ENCODE results near the gene SSNA1. TPM values are rescaled to one million over a fixed set of nuclear protein-coding genes. Genes with fewer than 3 reads are reported as not detected.
A peak's percentile ranks its signal among the peaks of the same experiment; 100 is the strongest.
"Not testable (repeated sequence)": the region's sequence is repeated elsewhere in the genome, so short reads cannot be mapped to it uniquely, and the experiment has no call there.

The SSNA1 gene
- total RNA-seq, 3 donors from 2014 or later = 75.0 to 92.8 (median 82.7) TPM

GRCh38 chr9:137236936-137237421 lies 48.5 kb downstream of the SSNA1 start:
- TF ChIP-seq CTCF (IDR thresholded peaks at IDR 0.05) (no peak), POLR2A (IDR thresholded peaks at IDR 0.05) (no peak), POLR2AphosphoS5 (IDR thresholded peaks at IDR 0.05) (no peak)
- Histone ChIP-seq H3K27me3 (peaks cover 23 to 40% of the 10 kb centered on the region in 2 donors), H3K4me1 (peaks cover 0 to 21% of the 10 kb centered on the region in 2 donors), H3K27ac (peak overlapping the region; percentile 80), H3K4me3 (peak overlapping the region in 2 of 3 donors; percentile 11 to 46), H3K36me3 (no peaks in the 10 kb centered on the region), H3K9me3 (no peaks in the 10 kb centered on the region)
- intact Hi-C loops (cut with DNase I; ENCODE audit: low total_unique reads) = loop anchor here (10.0 kb wide), 1 partner anchor 122 kb away; the partner anchor contains the start of gene DPP7
- no peak for DNase-seq (ENCODE audit: low spot score in 2 of 2)

- Histone ChIP-seq H3K27ac (peak overlapping the region; percentile 80), H3K4me3 (no peak overlapping the region), H3K36me3 (no peaks in the 10 kb centered on the region), H3K9me3 (no peaks in the 10 kb centered on the region), H3K27me3 (peaks cover 18 to 30% of the 10 kb centered on the region in 2 donors), H3K4me1 (peaks cover 5 to 28% of the 10 kb centered on the region in 2 donors)
- DNase-seq (ENCODE audit: low spot score in 2 of 2) = peak; percentile 50 to 80
- intact Hi-C loops (cut with DNase I; ENCODE audit: low total_unique reads) = loop anchor here (10.0 kb wide), 1 partner anchor 123 kb away; the partner anchor contains the start of gene DPP7
- no peak for TF ChIP-seq CTCF (IDR thresholded peaks at IDR 0.05)
- TF ChIP-seq POLR2AphosphoS5 (IDR thresholded peaks at IDR 0.05) = no peak
- no peak for TF ChIP-seq POLR2A (IDR thresholded peaks at IDR 0.05)
Measured at GRCh38 chr9:137237759-137238726, 49.6 kb downstream of the SSNA1 start.

GRCh38 chr9:137239541-137240200 lies 51.2 kb downstream of the SSNA1 start:
- not testable (repeated sequence) for H3K36me3 ChIP-seq; DNase-seq (ENCODE audit: low spot score in 2 of 2); H3K9me3 ChIP-seq
- H3K4me1 ChIP-seq = peaks cover 5 to 28% of the 10 kb centered on the region in 2 donors
- intact Hi-C loops (cut with DNase I; ENCODE audit: low total_unique reads) = loop anchor here (10.0 kb wide), 1 partner anchor 125 kb away; the partner anchor contains the start of gene DPP7
- H3K4me3 ChIP-seq = peak overlapping the region; percentile 65 to 98 (median 71)
- H3K27me3 ChIP-seq = peaks cover 6 to 13% of the 10 kb centered on the region in 2 donors
- peak overlapping the region; percentile 91 to 97 for H3K27ac ChIP-seq

Other genes with a start within 250 kb of the SSNA1 start
- gene FBXW5, start 243.9 kb upstream of the SSNA1 start, total RNA-seq = 100 to 1,000 TPM; 103 to 183 (median 126) TPM
- gene C8G, start 243.4 kb upstream of the SSNA1 start, total RNA-seq = not detected
- gene LCN12, start 236.4 kb upstream of the SSNA1 start, total RNA-seq = 1 to 10 TPM in 2 of 3 donors, not detected in 1; 1.8 to 5.6 TPM
- gene PTGDS, start 211.2 kb upstream of the SSNA1 start, total RNA-seq = 10 to 100 TPM; 46.7 to 72.6 (median 48.2) TPM
- under 1 TPM in 2 of 3 donors, not detected in 1; 0.16 to 0.29 TPM for gene LCNL1, start 205.7 kb upstream of the SSNA1 start, total RNA-seq
- gene PAXX, start 196.3 kb upstream of the SSNA1 start, total RNA-seq = 10 to 100 TPM; 24.6 to 66.2 (median 49.2) TPM
- gene CLIC3, start 192.1 kb upstream of the SSNA1 start, total RNA-seq = 1 to 10 TPM in 1 of 3 donors, under 1 TPM in 1, not detected in 1; 0.32 to 3.5 TPM
- 10 to 100 TPM; 17.0 to 30.6 (median 18.9) TPM for gene ABCA2, start 160.4 kb upstream of the SSNA1 start, total RNA-seq
- not detected for gene FUT7, start 156.6 kb upstream of the SSNA1 start, total RNA-seq
- gene NPDC1, start 142.5 kb upstream of the SSNA1 start, total RNA-seq = 10 to 100 TPM; 21.9 to 63.9 (median 63.1) TPM
- 1 to 10 TPM in 2 of 3 donors, under 1 TPM in 1; 0.16 to 6.7 (median 3.6) TPM for gene ENTPD2, start 134.6 kb upstream of the SSNA1 start, total RNA-seq
- 1 to 10 TPM in 2 of 3 donors, under 1 TPM in 1; 0.96 to 2.9 (median 2.8) TPM for gene SAPCD2, start 118.1 kb upstream of the SSNA1 start, total RNA-seq
- 10 to 100 TPM in 1 of 3 donors, 1 to 10 TPM in 2; 6.7 to 12.0 (median 6.9) TPM for gene UAP1L1, start 111.2 kb upstream of the SSNA1 start, total RNA-seq
- gene MAN1B1, start 101.7 kb upstream of the SSNA1 start, total RNA-seq = 10 to 100 TPM; 50.1 to 62.8 (median 50.8) TPM
- 100 to 1,000 TPM; 115 to 137 (median 132) TPM for gene DPP7, start 73.9 kb upstream of the SSNA1 start, total RNA-seq
- gene GRIN1, start 49.5 kb upstream of the SSNA1 start, total RNA-seq = 1 to 10 TPM in 2 of 3 donors, not detected in 1; 1.3 to 1.9 TPM
- 1 to 10 TPM in 2 of 3 donors, not detected in 1; 7.8 to 9.2 TPM for gene LRRC26, start 18.6 kb upstream of the SSNA1 start, total RNA-seq
- not detected for gene TMEM210, start 16.6 kb upstream of the SSNA1 start, total RNA-seq
- 10 to 100 TPM; 32.0 to 35.7 (median 32.9) TPM for gene ANAPC2, start 116 bp upstream of the SSNA1 start, total RNA-seq
- gene TPRN, start 12.1 kb downstream of the SSNA1 start, total RNA-seq = 1 to 10 TPM; 4.0 to 9.2 (median 8.5) TPM
- 10 to 100 TPM; 26.5 to 36.6 (median 26.6) TPM for gene TMEM203, start 17.0 kb downstream of the SSNA1 start, total RNA-seq
- gene NDOR1, start 17.0 kb downstream of the SSNA1 start, total RNA-seq = 1 to 10 TPM; 4.6 to 9.5 (median 7.2) TPM
- 1 to 10 TPM; 1.5 to 2.9 (median 1.8) TPM for gene RNF208, start 33.6 kb downstream of the SSNA1 start, total RNA-seq
- under 1 TPM; 0.29 to 0.66 (median 0.32) TPM for gene CYSRT1, start 36.5 kb downstream of the SSNA1 start, total RNA-seq
- gene RNF224, start 38.8 kb downstream of the SSNA1 start, total RNA-seq = under 1 TPM in 1 of 3 donors, not detected in 2; 0.29 TPM
- gene SLC34A3, start 42.2 kb downstream of the SSNA1 start, total RNA-seq = not detected
- gene TUBB4B, start 52.6 kb downstream of the SSNA1 start, total RNA-seq = 100 to 1,000 TPM; 112 to 188 (median 183) TPM
- not detected for gene STPG3, start 62.6 kb downstream of the SSNA1 start, total RNA-seq
- 10 to 100 TPM; 32.6 to 39.2 (median 38.7) TPM for gene NELFB, start 66.7 kb downstream of the SSNA1 start, total RNA-seq
- gene TOR4A, start 89.0 kb downstream of the SSNA1 start, total RNA-seq = 1 to 10 TPM; 2.9 to 5.4 (median 3.7) TPM
- 1 to 10 TPM; 2.1 to 6.9 (median 3.5) TPM for gene NRARP, start 113.6 kb downstream of the SSNA1 start, total RNA-seq
- gene EXD3, start 234.5 kb downstream of the SSNA1 start, total RNA-seq = 10 to 100 TPM in 2 of 3 donors, 1 to 10 TPM in 1; 7.7 to 28.7 (median 20.6) TPM
- gene NOXA1, start 234.7 kb downstream of the SSNA1 start, total RNA-seq = 10 to 100 TPM in 1 of 3 donors, 1 to 10 TPM in 2; 2.9 to 13.8 (median 4.6) TPM

Data from breast epithelium (tissue), 4 donors.